TTC549 (cell line): ENCODE data around the gene TRPV6.

Experiments
- FAIRE-seq: peaks from 2 replicates; lab custom pipeline; 2012; peaks lifted over from hg19 to GRCh38; lab: Jason Lieb, UNC

TRPV6 gene

GRCh38 chr7:142885311-142886230 is at the start of gene TRPV6:
Gene TRPV6 (minus strand): TSS chr7:142885745.
- FAIRE-seq: no peak

DNA sequence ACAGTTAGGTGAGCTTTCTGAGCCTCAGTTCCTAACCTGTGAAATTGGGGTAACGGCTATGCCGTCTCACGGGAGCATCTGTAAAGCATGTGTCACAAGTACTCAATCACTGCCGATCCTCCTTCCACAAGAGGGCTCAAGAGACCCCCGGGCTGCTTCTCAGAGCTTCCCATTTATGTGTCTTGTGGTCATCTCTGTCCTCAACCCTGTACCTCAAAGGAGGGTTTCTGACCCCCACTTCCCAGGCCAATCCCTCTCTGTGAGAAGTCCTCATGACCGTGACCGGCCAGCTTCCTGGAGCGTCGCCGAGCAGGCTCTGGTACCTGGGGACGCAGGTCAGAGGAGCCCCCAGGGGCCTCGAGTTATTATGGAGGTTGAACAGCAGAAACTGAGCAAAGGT is 48.5 kb upstream of the TRPV6 start:
- no peak for FAIRE-seq

DNA sequence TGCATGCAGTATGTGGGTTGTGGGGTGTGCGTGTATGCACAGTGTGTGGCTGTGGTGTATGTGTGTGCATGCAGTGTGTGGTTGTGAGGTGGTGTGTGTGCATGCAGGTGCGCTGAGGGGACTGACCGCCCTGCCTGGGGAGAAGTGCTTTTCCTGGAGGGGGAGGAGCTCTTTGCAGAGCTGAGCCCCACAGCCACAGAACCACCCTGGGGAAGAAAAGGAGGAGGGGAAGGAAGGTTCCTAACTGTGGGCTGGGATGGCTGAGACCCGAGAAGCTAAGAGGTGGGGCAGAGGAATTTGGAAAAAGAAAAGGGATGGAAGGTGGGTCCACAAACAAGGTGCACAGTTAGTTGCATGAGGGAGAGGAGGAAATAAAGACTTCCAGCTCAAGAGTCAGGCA is 48.1 kb upstream of the TRPV6 start, which contains the start of gene TRPV5:
Gene TRPV5 (minus strand): TSS at position 123 of the 400 bp plus-strand sequence. CDS start 287 bp downstream, outside the sequence.
- no peak for FAIRE-seq

- no peak for FAIRE-seq
Measured at GRCh38 chr7:142933092-142933475, 47.5 kb upstream of the TRPV6 start.

- FAIRE-seq: no peak
Measured at GRCh38 chr7:142932386-142933091, 47.0 kb upstream of the TRPV6 start.

DNA sequence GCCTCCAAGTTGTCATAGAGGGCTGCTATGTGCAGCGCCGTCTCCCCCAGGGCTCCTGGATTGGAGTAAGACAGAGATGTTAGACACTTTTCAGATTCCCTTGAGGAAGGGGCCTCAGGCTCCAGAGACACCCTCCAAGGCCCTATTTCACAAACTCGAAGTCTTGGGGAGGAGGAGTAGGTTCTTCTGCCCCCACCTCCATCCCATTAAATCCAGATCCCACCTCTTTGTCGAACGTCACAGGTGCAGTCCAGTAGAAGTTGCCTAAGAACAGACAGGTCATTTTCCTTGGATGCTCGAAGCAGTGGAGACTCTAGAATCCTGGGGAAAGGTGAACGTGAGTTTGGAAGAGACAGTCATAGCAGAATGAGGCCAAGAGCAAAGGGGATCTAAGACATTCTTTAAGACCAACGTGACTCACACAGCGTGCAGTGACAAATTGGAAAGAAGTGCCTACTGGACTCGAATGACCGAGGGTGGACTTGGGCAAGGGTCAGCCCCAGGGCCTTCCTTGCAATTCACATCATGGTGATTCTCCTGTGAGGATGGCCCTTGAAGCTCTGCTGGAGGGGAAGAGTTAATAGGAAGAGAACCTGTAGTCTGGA is 44.7 kb upstream of the TRPV6 start:
- no peak for FAIRE-seq

DNA sequence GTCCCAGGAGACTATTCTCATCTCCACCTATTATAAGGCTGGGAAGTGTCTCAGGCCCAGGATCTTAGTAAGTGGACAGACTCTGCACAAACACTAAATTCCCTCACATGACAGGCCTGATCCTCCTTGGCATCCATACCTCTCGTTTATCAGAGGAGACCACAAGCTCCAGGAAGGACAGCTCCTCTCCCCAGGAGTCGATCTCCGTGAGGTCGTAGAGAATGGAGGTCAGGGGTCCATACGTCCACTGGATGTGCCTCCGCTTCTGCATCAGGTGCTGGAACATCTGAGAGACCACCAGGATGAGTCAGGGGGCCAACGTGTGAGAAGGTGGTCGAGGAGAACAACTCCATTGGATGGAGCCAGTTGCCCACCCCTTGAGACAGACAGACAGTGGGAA is 42.4 kb upstream of the TRPV6 start:
- no peak for FAIRE-seq

- FAIRE-seq: no peak
Measured at GRCh38 chr7:142927085-142927745, 41.7 kb upstream of the TRPV6 start.

DNA sequence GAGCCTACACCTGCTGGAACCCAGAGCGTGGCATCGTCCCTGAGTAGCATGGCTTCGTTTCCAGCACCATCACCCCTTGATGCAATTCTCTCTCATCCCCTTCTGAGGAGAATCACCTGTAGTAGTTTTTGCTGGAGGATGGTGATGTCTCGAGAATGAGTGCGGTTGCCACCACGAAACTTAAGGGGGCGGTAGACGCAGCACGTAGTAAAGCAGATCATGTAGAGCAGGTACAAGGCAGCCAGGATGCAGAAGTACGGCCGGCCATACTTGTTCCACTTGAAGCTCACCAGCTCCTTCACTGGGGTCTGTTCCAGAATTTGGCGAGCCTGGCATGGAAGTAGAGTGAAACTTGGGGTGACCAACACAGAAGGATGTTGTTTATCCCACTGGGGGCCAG is 39.9 kb upstream of the TRPV6 start:
- no peak for FAIRE-seq

DNA sequence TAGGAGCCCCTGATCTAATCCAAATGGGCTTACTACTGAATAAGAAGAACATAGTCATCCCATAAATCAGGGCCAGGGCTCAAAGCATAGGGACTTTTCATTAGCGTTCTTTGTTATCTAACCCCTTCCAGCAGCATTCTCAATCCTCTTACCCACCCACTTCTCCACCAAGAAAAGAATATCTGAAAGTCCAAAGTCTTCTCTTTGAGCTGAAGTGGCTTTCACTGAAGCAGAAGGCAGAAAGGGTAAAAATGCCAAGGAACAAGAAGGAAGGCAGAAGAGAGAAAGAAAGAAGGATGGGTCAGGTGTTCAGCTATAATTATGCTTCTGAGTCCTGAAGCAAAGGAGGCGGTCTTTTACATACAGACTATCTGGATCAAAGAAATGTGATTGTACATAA is 37.8 kb upstream of the TRPV6 start:
- no peak for FAIRE-seq

DNA sequence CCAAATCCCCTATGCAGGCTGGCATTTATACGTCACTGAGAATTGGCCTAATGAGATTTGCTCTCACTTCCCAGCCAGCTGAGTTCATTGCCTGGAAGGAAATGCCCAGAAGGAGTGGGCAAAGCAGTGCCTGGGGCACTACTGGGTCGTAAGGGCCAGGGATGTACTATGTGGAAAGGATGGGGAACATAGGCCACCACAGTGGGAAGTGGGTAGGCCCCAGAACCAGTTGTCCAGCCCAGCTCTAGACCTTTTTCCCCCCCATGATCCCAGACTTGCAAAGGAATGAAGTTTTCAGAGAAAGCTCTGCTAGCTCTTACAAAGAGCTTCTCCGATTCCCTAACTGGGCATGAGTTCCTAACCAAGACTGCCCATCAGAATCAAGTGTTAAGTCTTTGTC is 34.1 kb upstream of the TRPV6 start:
- no peak for FAIRE-seq

DNA sequence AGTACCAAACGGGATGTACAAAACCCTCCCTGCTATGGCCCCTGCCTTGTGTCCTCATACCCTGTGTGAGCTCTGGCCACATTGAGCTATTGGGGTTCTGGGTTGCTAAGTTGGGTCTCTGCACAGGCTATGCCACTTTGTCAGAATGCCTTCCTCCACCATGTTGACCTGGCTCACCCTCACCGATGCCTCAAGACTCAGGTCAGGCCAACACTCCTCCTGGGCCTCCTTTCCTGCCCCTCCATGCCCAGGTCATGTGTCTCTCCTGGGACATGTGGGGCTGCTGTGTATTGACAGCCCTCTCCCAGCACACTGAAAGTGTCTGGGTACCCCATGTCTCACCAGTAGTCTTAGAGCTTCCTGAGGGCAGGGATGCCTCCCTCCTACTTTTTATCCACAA is 33.4 kb upstream of the TRPV6 start:
- no peak for FAIRE-seq

GRCh38 chr7:142917447-142917846 is 31.9 kb upstream of the TRPV6 start:
- no peak for FAIRE-seq

DNA sequence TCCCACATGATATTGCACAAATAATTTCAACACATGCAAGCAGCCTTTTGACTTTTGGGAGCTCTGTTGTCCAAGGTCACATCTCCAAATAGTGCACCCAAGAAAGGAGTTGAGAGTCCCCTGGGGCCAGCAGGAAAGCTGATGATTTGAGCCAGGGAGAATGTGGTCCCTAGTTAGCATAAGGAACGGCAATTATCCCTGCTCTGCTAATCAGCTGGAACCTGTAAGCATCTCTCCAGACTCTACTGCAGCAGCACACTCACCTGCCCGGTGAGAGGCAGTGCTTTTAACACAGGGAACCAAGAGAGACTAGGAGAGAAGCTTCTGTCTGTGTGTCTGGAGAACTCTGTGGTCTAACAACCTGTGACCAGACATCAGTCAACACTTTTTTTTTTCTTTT is 31.0 kb upstream of the TRPV6 start:
- FAIRE-seq: no peak

DNA sequence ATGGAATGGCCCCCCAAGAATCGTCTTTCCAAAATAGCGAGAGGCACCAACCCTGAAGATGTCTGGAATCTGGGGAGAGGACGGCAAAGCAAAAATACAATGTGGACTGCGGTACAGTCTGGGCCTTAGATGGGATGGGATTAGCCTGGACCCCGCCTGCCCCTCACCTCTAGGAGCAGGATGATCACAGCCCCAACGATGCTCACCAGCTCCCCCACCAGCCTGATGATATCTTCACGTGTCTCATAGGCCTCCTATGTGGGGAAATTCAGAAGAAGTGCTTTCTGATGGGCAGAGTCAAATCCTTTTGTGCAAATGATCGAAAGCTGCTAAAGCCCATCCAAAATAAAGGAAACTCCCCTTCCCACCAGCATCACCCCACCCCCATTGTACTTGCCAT is 29.8 kb upstream of the TRPV6 start:
- FAIRE-seq: no peak

- no peak for FAIRE-seq
Measured at GRCh38 chr7:142914121-142914520, 28.6 kb upstream of the TRPV6 start.

DNA sequence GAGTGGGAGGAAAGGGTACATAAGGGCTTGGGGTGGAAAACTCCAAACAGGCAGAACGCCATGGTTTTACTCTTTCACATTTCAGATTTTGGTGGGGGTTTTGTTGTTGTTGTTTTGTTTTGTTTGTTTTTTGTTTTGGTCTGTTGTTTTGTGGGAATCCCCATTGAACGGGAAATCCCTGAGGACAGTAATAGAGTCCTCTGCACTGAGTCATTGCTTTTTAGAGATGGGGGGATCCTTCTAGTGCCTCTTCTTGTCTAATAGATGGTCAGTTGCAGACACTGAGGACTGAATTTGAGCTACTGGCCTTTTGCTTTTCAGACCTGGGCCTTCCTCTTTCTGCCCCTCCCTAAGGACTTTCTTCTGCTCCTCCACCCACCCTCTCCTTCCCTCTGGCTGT is 28.0 kb upstream of the TRPV6 start:
- FAIRE-seq: no peak

- FAIRE-seq: no peak
Measured at GRCh38 chr7:142913051-142913450, 27.5 kb upstream of the TRPV6 start.

GRCh38 chr7:142910481-142910880 is 24.9 kb upstream of the TRPV6 start:
- no peak for FAIRE-seq

- no peak for FAIRE-seq
Measured at GRCh38 chr7:142910031-142910433, 24.5 kb upstream of the TRPV6 start.

DNA sequence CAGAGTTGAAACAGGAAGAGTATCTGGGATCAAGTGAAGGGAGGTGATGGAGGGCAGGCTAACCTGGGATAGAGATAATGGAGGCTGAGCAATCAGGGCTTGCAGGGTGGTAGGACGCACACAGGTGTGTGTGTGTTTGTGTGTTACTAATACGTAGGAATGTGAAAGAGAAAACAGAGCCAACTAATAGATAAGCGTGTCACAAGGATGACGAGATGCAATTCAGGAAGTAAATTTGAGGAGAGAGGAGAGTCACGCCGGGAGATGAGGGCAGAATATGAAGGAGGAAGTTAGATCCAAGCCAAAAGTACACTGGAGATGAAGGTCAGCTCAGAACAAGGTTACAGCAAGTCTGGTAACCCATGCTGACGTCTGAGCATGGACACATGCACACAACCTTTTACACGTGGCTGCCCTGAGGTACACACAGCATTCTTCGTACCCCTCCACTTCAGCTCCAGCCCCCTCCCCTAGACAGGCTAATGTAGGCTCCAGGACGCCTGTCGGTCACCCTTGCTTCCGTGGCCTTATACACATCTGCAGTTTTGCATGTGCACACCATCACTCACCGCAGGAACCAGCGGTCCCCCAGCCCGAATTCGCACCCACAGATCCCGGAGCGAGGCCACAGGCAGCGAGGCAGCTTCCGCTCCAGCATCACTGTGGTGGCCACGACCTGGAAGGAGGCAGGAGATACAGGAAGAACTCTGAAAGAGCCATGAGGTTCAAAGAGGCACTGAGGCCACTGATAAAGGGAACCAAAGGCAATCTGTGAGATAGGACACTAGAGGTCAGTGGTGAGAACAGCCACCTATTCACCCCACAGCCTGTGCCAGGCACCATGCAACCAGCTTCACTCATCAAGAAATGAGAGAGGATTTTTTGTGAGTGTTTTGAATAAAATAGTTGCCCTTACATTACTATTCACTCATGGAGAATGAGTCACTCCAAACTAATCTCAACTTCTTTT is 23.7 kb upstream of the TRPV6 start:
- FAIRE-seq: no peak
